OCI-LY3 (cell line): ENCODE measurements around the gene DAZAP1.

Experiments
- H2AFZ ChIP-seq: fragments of 200-600, 300-600 bp; shearing (Covaris generic); 2 replicates; pipeline ENCODE4 v1.6.0; 2014; ENCODE audit warnings: antibody characterized with exemption, low read depth, low read length
- H3K27ac ChIP-seq: fragments of 200-600, 300-600 bp; sonication (generic); 2 replicates; pipeline ENCODE4 v1.5.1; 2014; ENCODE audit warnings: mild to moderate bottlenecking, low read length, moderate library complexity, mixed read lengths
- H3K27me3 ChIP-seq: fragments of 200-600, 300-600 bp; sonication (generic); 2 replicates; pipeline ENCODE4 v1.6.1; 2014; ENCODE audit warnings: low read depth, low read length, mixed read lengths
- H3K36me3 ChIP-seq: fragments of 200-600, 300-600 bp; sonication (generic); replicated peaks from 2 replicates; pipeline ENCODE3; 2014; ENCODE audit warnings: low read depth, low read length, mixed read lengths
- H3K4me1 ChIP-seq: fragments of 300-600, 200-600 bp; sonication (generic); 2 replicates; pipeline ENCODE4 v1.6.1; 2014; ENCODE audit warnings: low read length, mixed read lengths
- H3K4me2 ChIP-seq: fragments of 200-600, 300-600 bp; sonication (generic); 2 replicates; pipeline ENCODE4 v1.6.1; 2014; ENCODE audit warnings: low read length, mixed read lengths
- H3K4me3 ChIP-seq: fragments of 300-600, 200-600 bp; sonication (generic); 2 replicates; pipeline ENCODE4 v1.5.1; 2014; ENCODE audit warnings: antibody characterized with exemption, mild to moderate bottlenecking, low read length, moderate library complexity
- H3K79me2 ChIP-seq: fragments of 300-600, 200-600 bp; shearing (Covaris generic); 2 replicates; pipeline ENCODE4 v1.6.1; 2014; ENCODE audit warnings: mild to moderate bottlenecking, low read length, mixed read lengths
- H3K9ac ChIP-seq: fragments of 300-600, 200-600 bp; shearing (Covaris generic); 2 replicates; pipeline ENCODE4 v1.6.0; 2014; ENCODE audit warnings: mild to moderate bottlenecking, low read length, moderate library complexity
- H3K9me3 ChIP-seq: fragments of 200-600, 300-600 bp; shearing (Covaris generic); 2 replicates; pipeline ENCODE4 v1.6.1; 2014; ENCODE audit warnings: low read length, mixed read lengths; ENCODE audit not compliant: insufficient read depth
- H4K20me1 ChIP-seq: fragments of 200-600, 300-600 bp; sonication (generic); 2 replicates; pipeline ENCODE4 v1.6.1; 2016; ENCODE audit warnings: low read length, mixed read lengths; ENCODE audit not compliant: insufficient read depth
- EZH2phosphoT487 ChIP-seq: fragments of 200-600 bp; shearing (Covaris generic); IDR thresholded peaks from 2 replicates; pipeline ENCODE4 v1.6.1; 2018; ENCODE audit warnings: antibody characterized with exemption, mixed run types, low read depth
- TF ChIP-seq, protein P1 (sequence below): fragments of 200-600, 300-600 bp; sonication (generic); IDR thresholded peaks from 2 replicates; pipeline ENCODE4 v1.5.1; 2014; ENCODE audit warnings: antibody characterized with exemption, low read length, low read depth

Gene DAZAP1

GRCh38 chr19:1361601-1362386 lies 45.6 kb upstream of the DAZAP1 start:
- peaks cover 49% of the 10 kb centered on the region for H3K36me3 ChIP-seq
- no peak overlapping the region for H3K9ac ChIP-seq
- TF ChIP-seq, protein P1, sequence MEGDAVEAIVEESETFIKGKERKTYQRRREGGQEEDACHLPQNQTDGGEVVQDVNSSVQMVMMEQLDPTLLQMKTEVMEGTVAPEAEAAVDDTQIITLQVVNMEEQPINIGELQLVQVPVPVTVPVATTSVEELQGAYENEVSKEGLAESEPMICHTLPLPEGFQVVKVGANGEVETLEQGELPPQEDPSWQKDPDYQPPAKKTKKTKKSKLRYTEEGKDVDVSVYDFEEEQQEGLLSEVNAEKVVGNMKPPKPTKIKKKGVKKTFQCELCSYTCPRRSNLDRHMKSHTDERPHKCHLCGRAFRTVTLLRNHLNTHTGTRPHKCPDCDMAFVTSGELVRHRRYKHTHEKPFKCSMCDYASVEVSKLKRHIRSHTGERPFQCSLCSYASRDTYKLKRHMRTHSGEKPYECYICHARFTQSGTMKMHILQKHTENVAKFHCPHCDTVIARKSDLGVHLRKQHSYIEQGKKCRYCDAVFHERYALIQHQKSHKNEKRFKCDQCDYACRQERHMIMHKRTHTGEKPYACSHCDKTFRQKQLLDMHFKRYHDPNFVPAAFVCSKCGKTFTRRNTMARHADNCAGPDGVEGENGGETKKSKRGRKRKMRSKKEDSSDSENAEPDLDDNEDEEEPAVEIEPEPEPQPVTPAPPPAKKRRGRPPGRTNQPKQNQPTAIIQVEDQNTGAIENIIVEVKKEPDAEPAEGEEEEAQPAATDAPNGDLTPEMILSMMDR: no peak
- no peak for TF ChIP-seq EZH2phosphoT487

DNA sequence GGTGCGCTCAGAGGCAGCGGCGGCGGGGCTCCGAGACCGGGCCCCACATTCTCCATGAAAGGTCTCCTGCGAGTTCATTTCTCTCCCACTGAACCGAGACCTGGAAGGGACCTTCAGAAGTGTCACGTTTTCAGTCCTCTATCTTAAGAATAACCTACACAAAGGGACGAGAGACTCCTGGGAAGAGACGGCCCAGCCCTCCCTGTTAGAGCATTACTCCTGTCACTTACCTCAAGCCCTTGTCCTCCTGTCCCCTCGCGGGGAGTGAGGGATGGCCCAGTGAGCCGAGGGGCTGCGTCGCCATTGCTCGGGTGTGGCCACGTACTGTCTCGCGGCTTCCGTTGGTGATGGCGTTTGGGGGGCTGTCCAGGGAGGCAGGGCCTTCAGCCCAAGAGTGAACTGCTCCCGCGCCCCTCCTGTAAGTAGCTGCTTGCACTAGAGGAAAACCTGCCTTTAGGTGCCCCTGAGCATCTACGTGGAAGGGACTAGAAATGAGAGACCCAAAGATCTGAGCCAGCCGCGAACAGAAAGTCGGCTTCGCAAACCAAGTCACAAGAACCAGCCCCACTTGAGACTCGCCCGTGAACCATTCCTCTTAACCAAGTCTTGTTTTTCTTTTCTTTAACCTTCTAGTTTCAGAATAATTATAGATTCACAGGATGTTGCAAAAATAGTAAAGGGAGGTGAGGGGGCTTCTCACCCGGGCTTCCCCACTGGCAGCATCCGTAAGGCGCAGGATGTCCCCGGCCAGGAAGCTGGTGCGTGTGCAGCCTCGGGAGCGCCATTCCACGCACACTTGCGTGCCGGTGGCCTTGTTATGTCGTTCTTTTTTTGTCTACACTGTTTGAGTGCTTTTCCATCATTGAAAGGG lies 44.8 kb upstream of the DAZAP1 start:
- Histone ChIP-seq H3K79me2 (no peaks in the 10 kb centered on the region), H3K4me2 (no peak overlapping the region), H3K9ac (no peak overlapping the region), H3K27me3 (no peaks in the 10 kb centered on the region), H3K9me3 (no peaks in the 10 kb centered on the region), H3K4me3 (no peak overlapping the region), H2AFZ (no peak overlapping the region), H3K36me3 (peaks cover 48% of the 10 kb centered on the region), H3K27ac (no peak overlapping the region), H3K4me1 (peaks cover 6% of the 10 kb centered on the region; the same call in 1 of the 2 replicates), H4K20me1 (no peaks in the 10 kb centered on the region)
- no peak for TF ChIP-seq EZH2phosphoT487
- TF ChIP-seq, protein P1: no peak

More at GRCh38 chr19:1361601-1362386, 45.6 kb upstream of the DAZAP1 start:
- H3K27ac ChIP-seq: no peak overlapping the region
- H4K20me1 ChIP-seq: no peaks in the 10 kb centered on the region
- no peaks in the 10 kb centered on the region for H3K9me3 ChIP-seq
- no peak overlapping the region for H2AFZ ChIP-seq
- H3K4me3 ChIP-seq: no peak overlapping the region
- H3K79me2 ChIP-seq: no peaks in the 10 kb centered on the region
- no peak overlapping the region for H3K4me2 ChIP-seq
- peaks cover 6% of the 10 kb centered on the region; the same call in 1 of the 2 replicates for H3K4me1 ChIP-seq
- H3K27me3 ChIP-seq: no peaks in the 10 kb centered on the region

DNA sequence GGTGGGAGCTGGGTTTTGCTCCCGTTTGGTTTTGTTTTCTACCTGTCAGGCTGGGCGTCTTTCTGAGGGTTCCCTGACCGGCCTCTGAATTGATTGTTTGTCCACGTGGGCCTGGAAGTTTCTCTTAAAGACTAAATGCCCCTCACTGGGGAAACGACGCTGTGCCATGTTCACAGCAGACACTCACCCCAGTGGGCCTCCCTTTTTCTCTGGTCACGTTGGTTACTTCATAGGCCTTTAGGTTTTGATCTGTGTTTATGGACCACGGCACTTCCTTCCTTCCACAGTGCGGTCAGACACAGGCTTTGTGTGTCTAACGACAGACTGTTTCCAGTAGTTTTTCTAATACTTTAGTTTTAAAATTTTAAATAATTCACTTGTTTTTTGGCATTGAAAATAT lies 43.8 kb upstream of the DAZAP1 start:
- Histone ChIP-seq H3K4me2 (no peak overlapping the region), H3K4me3 (no peak overlapping the region), H3K27ac (no peak overlapping the region), H4K20me1 (no peaks in the 10 kb centered on the region), H3K27me3 (no peaks in the 10 kb centered on the region), H3K9ac (no peak overlapping the region), H3K9me3 (no peaks in the 10 kb centered on the region), H3K4me1 (peaks cover 6% of the 10 kb centered on the region; the same call in 1 of the 2 replicates), H3K79me2 (no peaks in the 10 kb centered on the region), H3K36me3 (peaks cover 42% of the 10 kb centered on the region), H2AFZ (no peak overlapping the region)
- TF ChIP-seq, protein P1: no peak
- no peak for TF ChIP-seq EZH2phosphoT487
